H9 (cell line): ENCODE data around the gene CCNC. TPM values are rescaled to one million over a fixed set of nuclear protein-coding genes. Genes with fewer than 3 reads are reported as not detected.
A peak's percentile ranks its signal among the peaks of the same experiment; 100 is the strongest.

Experiments
- DNase-seq: peaks from one replicate; pipeline ENCODE4 v3.0.0-alpha.2; 2017
- H2AFZ ChIP-seq: one replicate; pipeline ENCODE4 v1.6.1; 2013; ENCODE audit warnings: mild to moderate bottlenecking, low read length, control low read depth, moderate library complexity
- H2AK5ac ChIP-seq: 2 replicates; pipeline ENCODE4 v1.6.1; 2013; ENCODE audit warnings: low read length, control low read depth, mixed read lengths; ENCODE audit not compliant: insufficient read length
- H2BK120ac ChIP-seq: one replicate; pipeline ENCODE4 v1.6.1; 2013; ENCODE audit warnings: low read depth, mild to moderate bottlenecking, low read length, control low read depth, inconsistent platforms; ENCODE audit not compliant: poor library complexity, severe bottlenecking
- H2BK12ac ChIP-seq: 2 replicates; pipeline ENCODE4 v1.6.1; 2013; ENCODE audit warnings: low read length, control low read depth, mixed read lengths, low read depth; ENCODE audit not compliant: insufficient read length
- H2BK15ac ChIP-seq: 2 replicates; pipeline ENCODE4 v1.6.1; 2013; ENCODE audit warnings: low read depth, low read length, control low read depth
- H2BK20ac ChIP-seq: one replicate; pipeline ENCODE4 v1.6.1; 2013; ENCODE audit warnings: low read depth, mild to moderate bottlenecking, low read length, control low read depth, inconsistent platforms; ENCODE audit not compliant: poor library complexity, severe bottlenecking
- H2BK5ac ChIP-seq: 2 replicates; pipeline ENCODE4 v1.6.1; 2013; ENCODE audit warnings: low read length, control low read depth, mixed read lengths; ENCODE audit not compliant: insufficient read length
- H3K14ac ChIP-seq: 2 replicates; pipeline ENCODE4 v1.6.1; 2013; ENCODE audit warnings: low read length, control low read depth; ENCODE audit not compliant: insufficient read depth
- H3K18ac ChIP-seq: 2 replicates; pipeline ENCODE4 v1.6.1; 2013; ENCODE audit warnings: low read depth, mild to moderate bottlenecking, mixed read lengths, low read length, control low read depth; ENCODE audit not compliant: insufficient read length
- H3K23ac ChIP-seq: 2 replicates; pipeline ENCODE4 v1.6.1; 2013; ENCODE audit warnings: low read length, control low read depth, mixed read lengths, low read depth; ENCODE audit not compliant: insufficient read length
- H3K23me2 ChIP-seq: 2 replicates; pipeline ENCODE4 v1.6.1; 2013; ENCODE audit warnings: low read depth, mild to moderate bottlenecking, mixed read lengths, low read length, control low read depth; ENCODE audit not compliant: insufficient read length, poor library complexity, severe bottlenecking
- H3K27ac ChIP-seq: 2 replicates; pipeline ENCODE4 v1.5.1; 2013; ENCODE audit warnings: low read length, control low read depth, mixed read lengths, low read depth; ENCODE audit not compliant: insufficient read length
- H3K27me3 ChIP-seq: 2 replicates; pipeline ENCODE4 v1.6.1; 2013; ENCODE audit warnings: low read length, control low read depth, inconsistent platforms; ENCODE audit not compliant: insufficient read depth
- H3K4ac ChIP-seq: 2 replicates; pipeline ENCODE4 v1.6.1; 2013; ENCODE audit warnings: low read depth, mild to moderate bottlenecking, control low read depth, inconsistent platforms, low read length, moderate library complexity
- H3K4me1 ChIP-seq: 2 replicates; pipeline ENCODE4 v1.6.1; 2013; ENCODE audit warnings: low read length, control low read depth, inconsistent platforms; ENCODE audit not compliant: insufficient read depth
- H3K4me2 ChIP-seq: 2 replicates; pipeline ENCODE4 v1.6.1; 2013; ENCODE audit warnings: low read length, control low read depth, mixed read lengths; ENCODE audit not compliant: insufficient read length, insufficient read depth
- H3K56ac ChIP-seq: 2 replicates; pipeline ENCODE4 v1.6.1; 2013; ENCODE audit warnings: low read depth, mild to moderate bottlenecking, mixed read lengths, low read length, control low read depth; ENCODE audit not compliant: insufficient read length
- H3K79me1 ChIP-seq: 2 replicates; pipeline ENCODE4 v1.6.1; 2013; ENCODE audit warnings: low read depth, mild to moderate bottlenecking, moderate library complexity, low read length, control low read depth, inconsistent platforms; ENCODE audit not compliant: insufficient read depth, poor library complexity, severe bottlenecking
- H3K79me2 ChIP-seq: 2 replicates; pipeline ENCODE4 v1.6.1; 2013; ENCODE audit warnings: low read length, control low read depth, inconsistent platforms; ENCODE audit not compliant: insufficient read depth
- H3K9ac ChIP-seq: 2 replicates; pipeline ENCODE4 v1.6.1; 2013; ENCODE audit warnings: low read length, control low read depth, mixed read lengths; ENCODE audit not compliant: insufficient read length; ENCODE audit errors: extremely low read depth
- H3K9me3 ChIP-seq: one replicate; pipeline ENCODE4 v1.6.1; 2013; ENCODE audit warnings: low read depth, low read length, inconsistent platforms; ENCODE audit not compliant: control insufficient read depth
- H3T11ph ChIP-seq: one replicate; pipeline ENCODE4 v1.6.1; 2013; ENCODE audit warnings: mild to moderate bottlenecking, low read length, control low read depth, inconsistent platforms
- H4K20me1 ChIP-seq: one replicate; pipeline ENCODE4 v1.6.1; 2013; ENCODE audit not compliant: control insufficient read depth, insufficient read length, insufficient read depth
- H4K5ac ChIP-seq: 2 replicates; pipeline ENCODE4 v1.6.1; 2013; ENCODE audit warnings: low read depth, mild to moderate bottlenecking, mixed read lengths, low read length, control low read depth; ENCODE audit not compliant: insufficient read length
- H4K8ac ChIP-seq: replicated peaks from 2 replicates; pipeline ENCODE4 v1.6.1; 2013; ENCODE audit warnings: low read length, control low read depth, mixed read lengths, low read depth; ENCODE audit not compliant: insufficient read length
- H4K91ac ChIP-seq: 2 replicates; pipeline ENCODE4 v1.6.1; 2013; ENCODE audit warnings: low read depth, mild to moderate bottlenecking, moderate library complexity, mixed read lengths, low read length, control low read depth; ENCODE audit not compliant: insufficient read length
- H3K27ac Mint-ChIP-seq, 3 experiments: 2 replicates in 2 of 3; 3 replicates in 1 of 3; pipeline ENCODE4 v1.8.0; 2020 to 2021; ENCODE audit warnings: mixed read lengths in 3 of 3, mild to moderate bottlenecking in 1 of 3, moderate library complexity in 1 of 3
- H3K27me3 Mint-ChIP-seq: 2 replicates; pipeline ENCODE4 v1.8.0; 2021; ENCODE audit warnings: low read depth, mild to moderate bottlenecking, moderate library complexity, mixed read lengths
- H3K36me3 Mint-ChIP-seq, 3 experiments: 2 replicates in 2 of 3; 3 replicates in 1 of 3; pipeline ENCODE4 v1.8.0; 2020 to 2021; ENCODE audit warnings: low read depth in 3 of 3, mixed read lengths in 3 of 3; ENCODE audit not compliant: insufficient read depth in 1 of 3
- H3K4me1 Mint-ChIP-seq, 2 experiments: 2 replicates each; pipeline ENCODE4 v1.8.0; 2020; ENCODE audit warnings: mixed read lengths in 2 of 2
- H3K4me3 Mint-ChIP-seq, 2 experiments: 2 replicates in 1 of 2; 3 replicates in 1 of 2; pipeline ENCODE4 v1.8.0; 2020 to 2021; ENCODE audit warnings: mild to moderate bottlenecking in 2 of 2, mixed read lengths in 2 of 2, moderate library complexity in 1 of 2
- H3K9me3 Mint-ChIP-seq, 2 experiments: 2 replicates in 1 of 2; 3 replicates in 1 of 2; pipeline ENCODE4 v1.8.0; 2020; ENCODE audit warnings: mild to moderate bottlenecking in 2 of 2, mixed read lengths in 2 of 2, moderate library complexity in 1 of 2
- CTCF ChIP-seq: fragments of 200-600 bp; sonication (generic); conservative IDR thresholded peaks from 3 replicates; pipeline ENCODE4 v1.8.0; 2021; ENCODE audit warnings: antibody characterized with exemption, mild to moderate bottlenecking
- WGBS: extraction: QIAGEN DNeasy Blood & Tissue Kit; methylation state at CpG from one replicate; pipeline ENCODE4 v1.1.7; 2013; ENCODE audit warnings: missing lambda C conversion rate, low lambda C conversion rate, mixed read lengths; ENCODE audit not compliant: insufficient read length; ENCODE audit errors: extremely low coverage; 5-methylcytosine and 5-hydroxymethylcytosine counted together
- total RNA-seq: library from RNA; stranded (reverse); gene quantifications from 2 replicates; pipeline ENCODE4 v1.2.1, GENCODE V29; 2021

Gene CCNC
- total RNA-seq, 1 experiment from 2014 or later = 112 TPM

GRCh38 chr6:99606656-99607415, 38.4 kb upstream of the CCNC start, which contains the start of gene PRDM13:
TSS of gene PRDM13 (plus strand) at chr6:99606833. CDS start at chr6:99607035, 202 bp downstream.
- Histone ChIP-seq H2BK20ac (no peak within 1 kb of the TSS), H2BK12ac (no peak within 1 kb of the TSS), H3K27ac (no peak within 1 kb of the TSS), H3K27me3 (peaks cover 96% of the 10 kb centered on the region), H4K20me1 (no peaks in the 10 kb centered on the region), H3K9me3 (no peaks in the 10 kb centered on the region), H3K9ac (no peak within 1 kb of the TSS), H2BK15ac (no peak within 1 kb of the TSS), H4K8ac (no peak within 1 kb of the TSS), H4K5ac (no peak within 1 kb of the TSS), H2AK5ac (no peak within 1 kb of the TSS), H2BK5ac (no peak within 1 kb of the TSS), H3K56ac (no peak within 1 kb of the TSS), H3K4me1 (no peaks in the 10 kb centered on the region), H3K18ac (no peak within 1 kb of the TSS), H3K79me1 (no peaks in the 10 kb centered on the region), H3K23me2 (no peaks in the 10 kb centered on the region), H3K14ac (no peak within 1 kb of the TSS), H3K4me2 (peak within 1 kb of the TSS; percentile 18), H2AFZ (no peak within 1 kb of the TSS), H3T11ph (no peak within 1 kb of the TSS), H3K4ac (no peak within 1 kb of the TSS), H3K23ac (no peak within 1 kb of the TSS), H2BK120ac (no peak within 1 kb of the TSS), H4K91ac (no peak within 1 kb of the TSS), H3K79me2 (no peaks in the 10 kb centered on the region)
- H3K27ac Mint-ChIP-seq = no peak within 1 kb of the TSS
- DNase-seq = peak; percentile 59
- peaks cover 0 to 6% of the 10 kb centered on the region in 2 experiments; a peak in 2 of 5 replicates for H3K9me3 Mint-ChIP-seq
- H3K27me3 Mint-ChIP-seq = peaks cover 100% of the 10 kb centered on the region
- WGBS = no CpG with 5 or more reads among the region's 54 CpGs
- H3K4me1 Mint-ChIP-seq = peaks cover 29 to 59% of the 10 kb centered on the region in 2 experiments
- peak within 1 kb of the TSS in 1 of 2 experiments; percentile 66; a peak in 3 of 5 replicates for H3K4me3 Mint-ChIP-seq
- TF ChIP-seq CTCF = no peak
- H3K36me3 Mint-ChIP-seq = no peaks in the 10 kb centered on the region
